ENCODE results near the gene TNRC18.

The TNRC18 gene

GRCh38 chr7:5393328-5393727 is 30.3 kb downstream of the TNRC18 start:
- peaks cover 25% of the 10 kb centered on the region for H3K79me2 ChIP-seq (ENCODE audit: insufficient read depth, low read length)

DNA sequence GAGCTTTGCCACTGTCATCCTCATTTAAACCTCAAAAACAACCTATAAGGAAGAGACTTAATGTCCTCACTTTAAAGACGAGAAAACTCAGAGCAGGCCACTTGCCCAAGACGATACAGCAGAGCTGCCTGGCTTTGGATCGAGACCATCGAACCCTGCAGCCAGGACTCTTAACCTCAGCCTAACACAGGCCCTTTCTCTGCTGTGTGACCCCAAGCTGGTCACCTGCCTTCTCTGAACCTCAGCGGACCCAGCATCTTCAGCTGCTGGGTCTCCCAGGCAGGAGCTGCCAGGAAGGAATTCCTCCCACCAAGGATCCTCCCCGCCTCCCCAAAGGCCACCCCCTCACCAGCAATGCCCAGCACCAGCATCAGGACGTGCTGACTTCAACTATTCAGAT is 32.7 kb downstream of the TNRC18 start:
- Histone ChIP-seq H3K27me3 (ENCODE audit: low read length) (no peaks in the 10 kb centered on the region), H3K9me3 (ENCODE audit: insufficient read depth, low read length) (no peaks in the 10 kb centered on the region), H3F3A (ENCODE audit: insufficient read depth) (0 out of 2 replicates have a peak, but pooled peaks cover 3% of the 10 kb centered on the region), H3K79me2 (ENCODE audit: insufficient read depth, low read length) (peaks cover 21% of the 10 kb centered on the region), H3K27ac (ENCODE audit: low read depth, low read length) (no peak overlapping the region), H2AFZ (ENCODE audit: low read depth, low read length, severe bottlenecking) (no peak overlapping the region), H3K4me2 (ENCODE audit: low read depth, low read length, poor library complexity, severe bottlenecking) (no peak overlapping the region), H3K4me3 (ENCODE audit: insufficient read depth, low read length, poor library complexity, severe bottlenecking) (no peak overlapping the region), H3K36me3 (ENCODE audit: low read length) (peaks cover 5% of the 10 kb centered on the region; the same call in 1 of the 2 replicates), H4K20me1 (ENCODE audit: low read depth, low read length) (peaks cover 3% of the 10 kb centered on the region; the same call in 1 of the 2 replicates), H3K9ac (ENCODE audit: low read length) (no peak overlapping the region), H3K9me2 (replicated peaks; ENCODE audit: insufficient read depth, low read length) (no peaks in the 10 kb centered on the region)
- TF ChIP-seq EZH2phosphoT487 (conservative IDR thresholded peaks at IDR 0.05; ENCODE audit: low read length) = no peak
- TF ChIP-seq, protein P1, sequence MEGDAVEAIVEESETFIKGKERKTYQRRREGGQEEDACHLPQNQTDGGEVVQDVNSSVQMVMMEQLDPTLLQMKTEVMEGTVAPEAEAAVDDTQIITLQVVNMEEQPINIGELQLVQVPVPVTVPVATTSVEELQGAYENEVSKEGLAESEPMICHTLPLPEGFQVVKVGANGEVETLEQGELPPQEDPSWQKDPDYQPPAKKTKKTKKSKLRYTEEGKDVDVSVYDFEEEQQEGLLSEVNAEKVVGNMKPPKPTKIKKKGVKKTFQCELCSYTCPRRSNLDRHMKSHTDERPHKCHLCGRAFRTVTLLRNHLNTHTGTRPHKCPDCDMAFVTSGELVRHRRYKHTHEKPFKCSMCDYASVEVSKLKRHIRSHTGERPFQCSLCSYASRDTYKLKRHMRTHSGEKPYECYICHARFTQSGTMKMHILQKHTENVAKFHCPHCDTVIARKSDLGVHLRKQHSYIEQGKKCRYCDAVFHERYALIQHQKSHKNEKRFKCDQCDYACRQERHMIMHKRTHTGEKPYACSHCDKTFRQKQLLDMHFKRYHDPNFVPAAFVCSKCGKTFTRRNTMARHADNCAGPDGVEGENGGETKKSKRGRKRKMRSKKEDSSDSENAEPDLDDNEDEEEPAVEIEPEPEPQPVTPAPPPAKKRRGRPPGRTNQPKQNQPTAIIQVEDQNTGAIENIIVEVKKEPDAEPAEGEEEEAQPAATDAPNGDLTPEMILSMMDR (IDR thresholded peaks at IDR 0.05; ENCODE audit: insufficient read depth, low read length, poor library complexity, severe bottlenecking) = no peak

More at GRCh38 chr7:5393328-5393727, 30.3 kb downstream of the TNRC18 start:
- no peaks in the 10 kb centered on the region for H3K36me3 ChIP-seq (ENCODE audit: low read length)
- no peaks in the 10 kb centered on the region for H4K20me1 ChIP-seq (ENCODE audit: low read depth, low read length)
- H3F3A ChIP-seq (ENCODE audit: insufficient read depth) = peaks cover 6% of the 10 kb centered on the region; the same call in 1 of the 2 replicates
- H3K9ac ChIP-seq (ENCODE audit: low read length) = no peak overlapping the region
- no peak for TF ChIP-seq EZH2phosphoT487 (conservative IDR thresholded peaks at IDR 0.05; ENCODE audit: low read length)
- TF ChIP-seq, protein P1 (IDR thresholded peaks at IDR 0.05; ENCODE audit: insufficient read depth, low read length, poor library complexity, severe bottlenecking) = no peak
- H3K27ac ChIP-seq (ENCODE audit: low read depth, low read length) = no peak overlapping the region
- H3K27me3 ChIP-seq (ENCODE audit: low read length) = no peaks in the 10 kb centered on the region
- no peaks in the 10 kb centered on the region for H3K9me2 ChIP-seq (replicated peaks; ENCODE audit: insufficient read depth, low read length)
- H3K9me3 ChIP-seq (ENCODE audit: insufficient read depth, low read length) = no peaks in the 10 kb centered on the region
- H2AFZ ChIP-seq (ENCODE audit: low read depth, low read length, severe bottlenecking) = no peak overlapping the region
- H3K4me2 ChIP-seq (ENCODE audit: low read depth, low read length, poor library complexity, severe bottlenecking) = no peak overlapping the region
- no peak overlapping the region for H3K4me3 ChIP-seq (ENCODE audit: insufficient read depth, low read length, poor library complexity, severe bottlenecking)

DNA sequence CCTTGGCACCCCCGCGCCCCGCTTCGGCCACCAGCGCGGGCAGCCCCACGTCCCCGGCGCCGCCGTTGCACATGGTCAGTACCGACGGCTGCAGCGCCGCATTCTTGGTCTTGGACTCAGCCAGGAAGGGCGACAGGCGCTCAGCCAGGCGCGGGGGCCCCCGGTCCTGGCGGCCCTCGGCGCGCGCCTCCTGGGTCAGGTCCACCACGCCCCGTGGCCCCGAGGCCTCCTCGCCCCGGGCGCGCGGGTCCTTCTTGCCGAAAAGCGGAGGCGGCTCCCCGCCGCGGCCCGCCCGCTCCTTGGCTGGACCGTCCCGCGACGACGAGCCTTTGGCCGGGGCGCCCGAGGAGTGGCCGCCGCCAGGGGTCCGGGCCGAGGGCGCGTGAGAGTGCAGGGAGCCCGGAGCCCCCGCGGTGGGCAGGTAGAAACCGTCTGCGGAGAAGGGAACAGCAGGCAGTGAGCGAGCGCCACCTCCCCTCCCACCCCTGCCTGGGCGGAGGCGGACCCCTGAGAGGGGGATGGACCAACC is 34.7 kb downstream of the TNRC18 start:
- Histone ChIP-seq H2AFZ (ENCODE audit: low read depth, low read length, severe bottlenecking) (no peak overlapping the region), H3K4me3 (ENCODE audit: insufficient read depth, low read length, poor library complexity, severe bottlenecking) (no peak overlapping the region), H3K36me3 (ENCODE audit: low read length) (peaks cover 5% of the 10 kb centered on the region; the same call in 1 of the 2 replicates), H3K9ac (ENCODE audit: low read length) (no peak overlapping the region), H3K9me3 (ENCODE audit: insufficient read depth, low read length) (no peaks in the 10 kb centered on the region), H3F3A (ENCODE audit: insufficient read depth) (0 out of 2 replicates have a peak, but pooled peaks cover 3% of the 10 kb centered on the region), H3K27ac (ENCODE audit: low read depth, low read length) (no peak overlapping the region), H4K20me1 (ENCODE audit: low read depth, low read length) (peaks cover 3% of the 10 kb centered on the region; the same call in 1 of the 2 replicates), H3K9me2 (replicated peaks; ENCODE audit: insufficient read depth, low read length) (no peaks in the 10 kb centered on the region), H3K4me2 (ENCODE audit: low read depth, low read length, poor library complexity, severe bottlenecking) (no peak overlapping the region), H3K79me2 (ENCODE audit: insufficient read depth, low read length) (peaks cover 17% of the 10 kb centered on the region), H3K27me3 (ENCODE audit: low read length) (no peaks in the 10 kb centered on the region)
- no peak for TF ChIP-seq EZH2phosphoT487 (conservative IDR thresholded peaks at IDR 0.05; ENCODE audit: low read length)
- TF ChIP-seq, protein P1 (IDR thresholded peaks at IDR 0.05; ENCODE audit: insufficient read depth, low read length, poor library complexity, severe bottlenecking) = no peak

Data from SU-DHL-6 (cell line).